Type B pancreatic cell (in vitro differentiated cells): Measurements from ENCODE around the gene POU2F3. TPM values are rescaled to one million over a fixed set of nuclear protein-coding genes. Genes with fewer than 3 reads are reported as not detected.

ENCODE experiments used
- DNase-seq: peaks from one replicate; pipeline ENCODE4 v3.0.0; 2021; ENCODE audit warnings: mixed read lengths; ENCODE audit not compliant: unreplicated experiment; ENCODE audit errors: extremely low spot score
- H3K27ac Mint-ChIP-seq: 2 replicates; pipeline ENCODE4 v1.8.0; 2021; ENCODE audit warnings: mild to moderate bottlenecking, mixed read lengths
- H3K27me3 Mint-ChIP-seq: 2 replicates; pipeline ENCODE4 v1.8.0; 2021; ENCODE audit warnings: mixed read lengths
- H3K36me3 Mint-ChIP-seq: 2 replicates; pipeline ENCODE4 v1.8.0; 2021; ENCODE audit warnings: mixed read lengths
- H3K4me1 Mint-ChIP-seq: one replicate; pipeline ENCODE4 v1.8.0; 2021; ENCODE audit warnings: mixed read lengths; ENCODE audit not compliant: unreplicated experiment
- H3K4me3 Mint-ChIP-seq: 2 replicates; pipeline ENCODE4 v1.8.0; 2021; ENCODE audit warnings: mild to moderate bottlenecking, mixed read lengths
- H3K9me3 Mint-ChIP-seq: 2 replicates; pipeline ENCODE4 v1.8.0; 2021; ENCODE audit warnings: mixed read lengths
- total RNA-seq: library from RNA; stranded (reverse); gene quantifications from 2 replicates; pipeline ENCODE4 v1.2.1, GENCODE V29; 2021; ENCODE audit warnings: low replicate concordance
- TF ChIP-seq, protein P1 (sequence below): fragments of 200-600 bp; sonication (generic); conservative IDR thresholded peaks from 2 replicates; pipeline ENCODE4 v1.5.0; 2021; ENCODE audit warnings: antibody characterized with exemption, mild to moderate bottlenecking

Gene POU2F3
- total RNA-seq, 1 donor from 2014 or later, result 1.4 TPM

DNA sequence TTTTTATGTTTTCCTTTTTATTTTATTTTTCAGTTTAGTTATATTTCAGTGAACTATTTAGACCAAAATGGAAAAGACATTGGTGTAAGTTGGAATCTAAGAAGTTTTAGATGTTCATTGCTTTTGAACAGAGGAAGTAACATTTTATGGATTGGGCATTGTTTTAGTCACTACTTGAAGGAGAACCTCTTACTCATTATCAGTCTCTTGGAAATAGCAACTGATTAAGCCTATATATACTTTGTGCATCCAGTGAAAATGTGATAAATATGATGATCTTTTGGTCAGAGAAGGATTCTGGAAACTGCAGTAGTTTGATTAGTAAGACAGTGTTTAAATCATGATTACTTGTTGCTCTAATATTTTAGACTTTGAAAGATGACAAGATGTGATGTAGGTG is 110.7 kb downstream of the POU2F3 start:
- TF ChIP-seq, protein P1, sequence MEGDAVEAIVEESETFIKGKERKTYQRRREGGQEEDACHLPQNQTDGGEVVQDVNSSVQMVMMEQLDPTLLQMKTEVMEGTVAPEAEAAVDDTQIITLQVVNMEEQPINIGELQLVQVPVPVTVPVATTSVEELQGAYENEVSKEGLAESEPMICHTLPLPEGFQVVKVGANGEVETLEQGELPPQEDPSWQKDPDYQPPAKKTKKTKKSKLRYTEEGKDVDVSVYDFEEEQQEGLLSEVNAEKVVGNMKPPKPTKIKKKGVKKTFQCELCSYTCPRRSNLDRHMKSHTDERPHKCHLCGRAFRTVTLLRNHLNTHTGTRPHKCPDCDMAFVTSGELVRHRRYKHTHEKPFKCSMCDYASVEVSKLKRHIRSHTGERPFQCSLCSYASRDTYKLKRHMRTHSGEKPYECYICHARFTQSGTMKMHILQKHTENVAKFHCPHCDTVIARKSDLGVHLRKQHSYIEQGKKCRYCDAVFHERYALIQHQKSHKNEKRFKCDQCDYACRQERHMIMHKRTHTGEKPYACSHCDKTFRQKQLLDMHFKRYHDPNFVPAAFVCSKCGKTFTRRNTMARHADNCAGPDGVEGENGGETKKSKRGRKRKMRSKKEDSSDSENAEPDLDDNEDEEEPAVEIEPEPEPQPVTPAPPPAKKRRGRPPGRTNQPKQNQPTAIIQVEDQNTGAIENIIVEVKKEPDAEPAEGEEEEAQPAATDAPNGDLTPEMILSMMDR, result no peak
- H3K4me3 Mint-ChIP-seq, result no peak overlapping the region
- no peaks in the 10 kb centered on the region for H3K36me3 Mint-ChIP-seq
- no peak for DNase-seq
- no peak overlapping the region for H3K27ac Mint-ChIP-seq
- H3K4me1 Mint-ChIP-seq, result peaks cover 27% of the 10 kb centered on the region
- no peaks in the 10 kb centered on the region for H3K27me3 Mint-ChIP-seq
- no peaks in the 10 kb centered on the region for H3K9me3 Mint-ChIP-seq

DNA sequence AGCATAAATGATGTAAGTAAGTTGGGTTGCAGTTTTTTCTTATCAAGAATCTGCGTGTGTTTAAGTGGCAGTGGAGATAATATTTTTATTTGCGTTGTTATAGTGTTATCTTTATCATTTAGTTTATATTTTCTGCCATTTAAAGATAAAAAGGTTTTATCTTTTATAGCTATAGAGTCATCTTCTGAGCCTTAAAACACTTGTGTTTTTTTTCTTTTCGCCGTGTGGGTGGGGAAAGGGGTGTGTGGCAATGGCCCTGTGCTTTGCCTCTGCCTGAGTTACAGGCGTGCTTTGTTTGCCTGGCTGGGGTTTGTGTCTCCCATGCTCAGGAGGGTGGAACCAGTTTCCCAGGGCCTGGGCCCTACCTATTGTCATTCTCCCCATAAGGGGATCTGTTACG is 112.5 kb downstream of the POU2F3 start:
- no peak for DNase-seq
- TF ChIP-seq, protein P1, result no peak
- H3K36me3 Mint-ChIP-seq, result peaks cover 4% of the 10 kb centered on the region
- H3K27me3 Mint-ChIP-seq, result no peaks in the 10 kb centered on the region
- no peak overlapping the region for H3K4me3 Mint-ChIP-seq
- H3K27ac Mint-ChIP-seq, result no peak overlapping the region
- H3K4me1 Mint-ChIP-seq, result peaks cover 12% of the 10 kb centered on the region
- no peaks in the 10 kb centered on the region for H3K9me3 Mint-ChIP-seq

DNA sequence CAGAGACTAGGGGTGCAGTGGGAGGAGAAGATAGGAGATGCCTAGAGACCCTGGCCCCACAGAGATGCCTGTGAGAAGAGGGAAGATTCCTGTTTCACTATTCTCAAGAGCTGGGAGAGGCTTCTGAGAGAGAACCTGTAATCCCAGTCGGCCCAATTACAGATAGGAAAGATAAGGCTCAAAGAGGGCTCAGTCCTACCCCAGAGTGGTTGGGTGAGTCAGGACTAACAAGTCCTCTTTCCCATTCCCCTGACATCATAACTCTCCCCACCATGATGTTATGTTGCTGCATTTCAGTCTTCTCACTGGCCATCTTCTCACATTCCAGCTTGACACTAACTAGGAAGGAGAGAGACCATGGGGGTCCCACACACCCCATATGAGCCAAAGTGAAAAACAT is 114.1 kb downstream of the POU2F3 start:
- Mint-ChIP-seq H3K36me3 (peaks cover 8% of the 10 kb centered on the region), H3K4me3 (no peak overlapping the region), H3K27me3 (no peaks in the 10 kb centered on the region), H3K9me3 (no peaks in the 10 kb centered on the region), H3K27ac (no peak overlapping the region), H3K4me1 (peaks cover 11% of the 10 kb centered on the region)
- DNase-seq, result no peak
- TF ChIP-seq, protein P1, result no peak

DNA sequence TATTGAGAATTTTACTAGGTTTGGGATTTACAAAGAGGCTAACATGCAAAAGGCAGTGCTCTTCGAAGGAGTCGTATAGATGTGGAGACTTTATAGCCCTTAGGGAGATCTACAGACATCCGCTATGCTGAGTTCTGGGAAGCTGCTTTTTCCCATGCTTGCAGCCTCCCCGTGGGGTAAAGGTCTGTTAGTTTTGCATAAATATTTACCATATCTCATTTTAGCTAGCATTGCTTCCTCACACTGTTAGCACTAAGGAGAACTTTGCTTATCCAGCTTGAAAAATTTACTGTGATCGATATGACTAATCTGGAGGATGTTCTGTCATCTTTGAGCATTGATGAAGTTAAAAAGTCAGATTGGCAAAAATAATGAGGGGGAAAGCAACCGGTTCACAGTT is 114.8 kb downstream of the POU2F3 start:
- no peak overlapping the region for H3K4me3 Mint-ChIP-seq
- peaks cover 5% of the 10 kb centered on the region for H3K9me3 Mint-ChIP-seq
- H3K36me3 Mint-ChIP-seq, result peaks cover 12% of the 10 kb centered on the region
- no peaks in the 10 kb centered on the region for H3K27me3 Mint-ChIP-seq
- TF ChIP-seq, protein P1, result no peak
- peaks cover 11% of the 10 kb centered on the region for H3K4me1 Mint-ChIP-seq
- no peak for DNase-seq
- H3K27ac Mint-ChIP-seq, result no peak overlapping the region

DNA sequence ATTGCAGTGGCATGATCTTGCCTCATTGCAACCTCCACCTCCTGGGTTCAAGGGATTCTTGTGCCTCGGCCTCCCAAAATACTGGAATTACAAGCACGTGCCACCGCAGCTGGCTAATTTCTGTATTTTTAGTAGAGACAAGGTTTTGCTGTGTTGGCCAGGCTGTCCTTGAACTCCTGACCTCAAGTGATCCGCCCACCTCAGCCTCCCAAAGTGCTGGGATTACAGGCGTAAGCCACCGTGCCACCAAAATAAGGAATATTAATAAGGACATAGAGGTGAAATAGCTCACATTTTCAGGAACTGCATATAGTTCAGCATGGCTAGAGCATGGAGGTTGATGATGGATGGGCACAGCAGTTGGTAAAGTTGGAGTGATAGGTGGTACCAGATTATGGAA is 117.7 kb downstream of the POU2F3 start:
- H3K27me3 Mint-ChIP-seq, result no peaks in the 10 kb centered on the region
- DNase-seq, result no peak
- TF ChIP-seq, protein P1, result no peak

DNA sequence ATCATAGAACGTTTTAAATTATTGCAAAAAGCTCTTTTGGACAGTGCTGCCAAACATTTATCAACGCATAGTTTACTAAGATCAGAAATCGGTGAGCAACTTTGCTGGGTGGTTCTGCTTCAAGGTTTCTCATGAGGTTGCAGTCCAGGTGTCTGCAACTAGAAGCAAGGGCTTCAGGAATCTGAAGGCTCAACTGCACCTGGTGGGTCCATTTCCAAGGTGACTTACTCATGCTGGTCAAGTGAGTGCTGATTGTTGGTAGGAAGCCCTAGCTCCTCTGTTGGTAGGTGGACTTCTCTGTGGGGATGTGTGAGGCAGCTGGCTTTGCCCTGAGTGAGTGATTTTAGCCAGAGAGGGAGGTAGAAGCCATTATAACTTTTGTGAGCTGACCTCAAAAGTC is 118.8 kb downstream of the POU2F3 start:
- Mint-ChIP-seq H3K4me1 (peaks cover 11% of the 10 kb centered on the region), H3K4me3 (no peak overlapping the region), H3K36me3 (peaks cover 16% of the 10 kb centered on the region), H3K27ac (no peak overlapping the region), H3K27me3 (no peaks in the 10 kb centered on the region), H3K9me3 (peaks cover 7% of the 10 kb centered on the region)
- no peak for DNase-seq
- TF ChIP-seq, protein P1, result no peak

More for the DNA sequence above, 117.7 kb downstream of the POU2F3 start:
- H3K36me3 Mint-ChIP-seq, result peaks cover 16% of the 10 kb centered on the region
- H3K4me1 Mint-ChIP-seq, result peaks cover 11% of the 10 kb centered on the region
- H3K9me3 Mint-ChIP-seq, result peaks cover 7% of the 10 kb centered on the region
- no peak overlapping the region for H3K4me3 Mint-ChIP-seq
- H3K27ac Mint-ChIP-seq, result no peak overlapping the region
